Endometrial microvascular endothelial cells (primary cell): ENCODE results near the gene STRN. TPM values are rescaled to one million over a fixed set of nuclear protein-coding genes. Genes with fewer than 3 reads are reported as not detected.
"Not testable (repeated sequence)": the region's sequence is repeated elsewhere in the genome, so short reads cannot be mapped to it uniquely, and the experiment has no call there.

Experiments used
- in situ Hi-C: cut with HindIII; loops from 2 replicates; pipeline ENCODE4 v1.10.0; 2017; ENCODE audit warnings: low sequenced_read_pairs, low pct_unique_long_range_greater_than_20kb; ENCODE audit errors: inconsistent ontology term
- total RNA-seq: library from RNA; depleted of rRNA; stranded (reverse); fragments of >200 nt; gene quantifications from one replicate; pipeline ENCODE4 v1.2.3, GENCODE V29; 2015; ENCODE audit errors: inconsistent ontology term

The STRN gene
- total RNA-seq, 1 donor from 2014 or later, result 15.0 TPM

GRCh38 chr2:36858551-36859365 lies 107.6 kb downstream of the STRN start:
- in situ Hi-C loops, result no loop called here

- in situ Hi-C loops, result no loop called here
Measured at GRCh38 chr2:36857713-36858112, 108.6 kb downstream of the STRN start.

- in situ Hi-C loops, result no loop called here
Measured at GRCh38 chr2:36855429-36855828, 110.9 kb downstream of the STRN start.

GRCh38 chr2:36854241-36854640 lies 112.1 kb downstream of the STRN start:
- in situ Hi-C loops, result no loop called here

GRCh38 chr2:36849265-36849664 lies 117.1 kb downstream of the STRN start:
- in situ Hi-C loops, result no loop called here

GRCh38 chr2:36843838-36844237 lies 122.5 kb downstream of the STRN start:
- in situ Hi-C loops, result no loop called here

- in situ Hi-C loops, result no loop called here
Measured at GRCh38 chr2:36839976-36840617, 126.2 kb downstream of the STRN start.

GRCh38 chr2:36834731-36835524 lies 131.4 kb downstream of the STRN start:
- in situ Hi-C loops, result no loop called here

GRCh38 chr2:36834203-36834602 lies 132.1 kb downstream of the STRN start:
- in situ Hi-C loops, result no loop called here

GRCh38 chr2:36831185-36831584 lies 135.2 kb downstream of the STRN start:
- in situ Hi-C loops, result no loop called here

- in situ Hi-C loops, result not testable (repeated sequence)
Measured at GRCh38 chr2:36824683-36825082, 141.7 kb downstream of the STRN start.

GRCh38 chr2:36824273-36824672 lies 142.1 kb downstream of the STRN start:
- in situ Hi-C loops, result no loop called here

GRCh38 chr2:36823862-36824261 lies 142.5 kb downstream of the STRN start:
- in situ Hi-C loops, result no loop called here

GRCh38 chr2:36820942-36821605 lies 145.3 kb downstream of the STRN start:
- in situ Hi-C loops, result no loop called here

GRCh38 chr2:36819095-36819711 lies 147.1 kb downstream of the STRN start:
- in situ Hi-C loops, result no loop called here

GRCh38 chr2:36818542-36818941 lies 147.8 kb downstream of the STRN start:
- in situ Hi-C loops, result no loop called here

GRCh38 chr2:36812196-36812595 lies 154.1 kb downstream of the STRN start:
- in situ Hi-C loops, result no loop called here

GRCh38 chr2:36811071-36811470 lies 155.3 kb downstream of the STRN start:
- in situ Hi-C loops, result no loop called here

GRCh38 chr2:36809069-36809445 lies 157.3 kb downstream of the STRN start:
- in situ Hi-C loops, result no loop called here
